NCI-H1694 treated with DMSO at 0.1 percent for 48 hours (cell line): ENCODE measurements around the gene RNF114.

ENCODE experiments used
- DNase-seq: peaks from one replicate; lab custom pipeline; 2025; lab: John Stamatoyannopoulos, UW

Gene RNF114

DNA sequence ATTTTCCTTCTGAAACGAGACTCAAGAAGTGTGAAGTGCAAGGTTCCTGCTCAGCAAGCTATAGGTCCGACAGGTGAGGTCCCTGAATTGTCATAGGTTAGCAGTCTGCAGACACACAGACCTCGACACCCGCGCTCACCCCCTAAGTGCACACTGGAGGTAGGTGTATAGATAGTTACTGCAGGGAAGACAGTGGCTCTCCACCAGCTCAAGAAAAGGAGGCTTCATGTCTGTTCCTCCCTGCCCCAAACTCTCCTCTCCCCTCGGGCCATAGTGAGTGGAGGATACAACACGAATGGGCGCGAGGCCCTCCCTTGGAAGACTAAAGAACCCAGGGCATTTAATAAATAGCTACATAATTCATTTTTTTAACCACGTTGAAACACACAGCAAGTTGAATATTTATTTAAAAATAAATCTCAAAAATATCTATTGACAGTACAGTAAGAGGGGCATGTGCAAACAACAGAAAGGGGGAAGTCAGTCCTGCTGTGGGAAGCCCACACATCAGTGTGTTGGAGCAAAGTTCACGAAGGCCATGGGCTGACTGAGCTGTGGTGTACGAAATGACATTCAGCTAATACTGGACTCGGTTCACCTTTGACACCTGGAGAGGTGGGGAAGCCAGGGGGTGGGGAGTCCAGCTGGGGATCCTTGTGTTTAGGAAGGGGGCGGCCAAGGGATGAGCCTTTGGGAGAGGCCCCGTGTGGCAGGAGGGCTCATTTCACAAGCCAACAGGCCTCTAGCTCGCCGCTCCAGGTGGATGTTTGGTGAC, 31.6 kb upstream of the RNF114 start:
- no peak for DNase-seq

DNA sequence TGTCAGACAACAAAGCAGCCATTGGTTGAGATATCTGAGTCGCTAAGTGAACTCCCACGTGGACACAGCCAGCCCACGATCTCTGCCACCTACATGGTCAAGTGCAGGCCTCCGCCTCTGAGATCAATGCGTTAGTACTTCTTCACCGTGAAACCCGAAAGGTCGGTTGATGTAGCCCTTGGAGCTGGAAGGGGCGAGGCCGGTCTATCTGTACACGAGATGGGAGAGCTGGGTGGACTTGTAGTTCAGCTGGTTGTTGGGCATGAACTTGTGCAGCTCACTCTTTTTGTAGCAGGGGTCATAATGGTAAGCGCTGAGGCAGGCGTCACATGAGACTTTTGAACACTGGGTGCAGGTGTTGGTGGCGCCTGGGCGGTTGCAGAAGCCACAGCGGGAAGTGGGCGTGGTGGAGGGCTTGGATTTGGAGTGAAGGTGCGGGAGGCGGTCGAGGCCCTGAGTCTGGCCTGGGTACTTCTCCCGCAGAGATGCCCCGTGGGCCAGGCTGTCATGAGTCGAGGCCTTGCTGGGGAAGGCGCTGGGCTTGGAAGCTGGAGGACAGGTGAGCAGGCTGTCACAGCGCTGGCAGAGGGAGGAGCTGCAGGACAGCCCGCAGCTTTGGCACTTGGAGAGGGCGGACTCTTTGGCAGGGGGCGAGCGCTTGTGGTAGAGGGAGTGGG, 30.6 kb upstream of the RNF114 start:
- no peak for DNase-seq

DNA sequence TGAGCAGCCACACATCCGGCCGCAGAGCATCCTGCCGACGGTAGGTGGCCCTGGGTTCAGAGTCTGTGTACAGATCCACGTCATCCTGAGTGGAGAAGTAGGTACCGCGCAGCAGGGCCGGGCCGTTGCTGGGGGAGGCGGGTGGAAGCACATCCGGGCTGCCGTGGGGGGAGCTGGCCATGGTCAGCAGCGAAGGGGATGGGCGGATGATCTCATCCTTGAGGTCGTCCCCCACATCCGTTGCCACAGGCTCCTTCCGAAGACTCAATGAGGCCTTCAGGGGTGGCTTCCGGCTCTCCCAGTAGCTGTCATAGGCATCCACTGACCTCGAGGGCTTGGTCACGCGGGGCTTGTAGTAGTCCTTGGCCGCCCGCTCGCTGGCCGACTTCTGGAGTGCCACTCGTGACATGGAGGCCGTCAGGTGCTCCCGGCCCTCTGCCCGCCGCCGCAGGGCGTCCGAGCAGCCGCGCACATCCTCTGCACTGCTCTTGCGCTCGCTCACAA, 30.0 kb upstream of the RNF114 start:
- no peak for DNase-seq

DNA sequence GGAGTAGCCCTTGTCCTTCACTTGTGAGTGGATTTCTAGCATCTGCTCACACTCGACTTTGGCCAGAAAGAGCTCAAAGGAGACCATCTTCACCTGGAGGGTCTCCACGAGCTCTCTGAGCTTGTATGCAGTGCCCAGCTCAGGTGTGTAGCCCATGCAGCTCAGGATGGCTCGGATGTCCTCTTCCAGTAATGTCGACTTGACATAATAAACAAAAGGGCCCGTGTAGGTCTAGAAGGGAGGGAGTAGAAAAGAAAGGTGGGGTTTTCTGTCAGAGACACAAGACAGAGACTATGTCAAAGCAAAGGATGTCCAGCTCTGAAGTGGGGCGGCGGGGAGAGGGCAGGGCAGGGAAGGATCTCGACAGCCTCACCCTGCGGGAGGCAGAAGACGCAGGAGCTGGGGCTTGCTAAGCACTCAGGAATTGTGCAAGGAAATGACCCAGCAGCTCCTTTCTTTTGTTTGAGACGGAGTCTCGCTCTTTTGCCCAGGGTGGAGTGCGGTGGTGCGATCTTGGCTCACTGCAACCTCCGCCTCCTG, 29.5 kb upstream of the RNF114 start:
- no peak for DNase-seq

DNA sequence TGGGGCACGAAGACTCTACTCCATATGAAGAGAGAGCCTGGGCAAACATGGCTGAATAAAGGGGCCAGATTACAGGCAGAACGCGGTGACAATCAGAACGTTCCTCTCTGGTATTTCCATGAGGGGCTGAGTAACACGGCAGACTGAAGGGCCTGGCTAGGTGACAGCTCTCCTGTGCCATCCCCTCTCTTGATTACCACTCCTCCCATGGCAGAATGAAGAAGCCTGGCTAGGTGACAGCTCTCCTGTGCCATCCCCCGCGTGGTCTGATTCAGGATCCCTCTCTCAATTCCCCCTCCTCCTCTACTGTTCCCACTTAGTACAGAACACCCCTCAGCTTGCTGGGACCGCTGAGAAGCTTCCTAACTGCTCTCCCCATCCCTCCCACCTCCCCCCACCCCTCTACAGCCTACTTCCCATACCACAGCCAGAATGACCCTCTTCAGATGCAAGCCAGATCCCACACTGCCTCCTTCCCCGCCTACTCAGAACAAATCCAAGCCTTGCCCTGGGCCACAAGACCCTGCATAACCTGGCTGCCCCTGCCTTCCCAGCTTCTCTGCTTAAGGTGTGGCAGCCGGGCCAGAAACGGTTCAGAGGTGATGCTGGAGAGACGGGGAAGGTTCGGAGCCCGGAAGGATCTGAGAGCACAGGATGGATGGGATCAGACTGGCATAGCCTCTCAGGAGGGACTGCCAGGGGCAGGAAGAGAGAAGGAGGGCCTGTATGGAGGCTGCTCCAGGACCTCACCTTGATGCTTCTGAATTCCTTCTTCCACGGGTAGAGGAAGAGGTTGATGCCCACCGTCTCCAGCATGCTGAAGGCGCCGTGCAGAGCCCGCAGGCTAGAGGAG, 28.6 kb upstream of the RNF114 start:
- DNase-seq: no peak

DNA sequence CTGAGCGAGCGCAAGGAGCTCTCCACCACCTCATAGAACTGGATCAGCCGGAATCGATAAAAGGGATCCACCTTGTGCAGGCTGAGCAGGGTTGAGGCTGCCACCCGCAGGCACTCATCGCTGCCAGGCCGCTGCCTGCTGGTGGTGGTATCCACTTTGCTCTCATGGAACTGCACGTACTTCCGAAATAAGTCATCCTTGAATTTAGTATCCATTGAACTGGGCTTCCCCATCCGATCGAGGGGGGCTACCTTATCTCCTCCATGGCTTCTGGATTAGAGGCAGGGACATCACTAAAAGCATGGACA, 28.0 kb upstream of the RNF114 start:
- DNase-seq: no peak

DNA sequence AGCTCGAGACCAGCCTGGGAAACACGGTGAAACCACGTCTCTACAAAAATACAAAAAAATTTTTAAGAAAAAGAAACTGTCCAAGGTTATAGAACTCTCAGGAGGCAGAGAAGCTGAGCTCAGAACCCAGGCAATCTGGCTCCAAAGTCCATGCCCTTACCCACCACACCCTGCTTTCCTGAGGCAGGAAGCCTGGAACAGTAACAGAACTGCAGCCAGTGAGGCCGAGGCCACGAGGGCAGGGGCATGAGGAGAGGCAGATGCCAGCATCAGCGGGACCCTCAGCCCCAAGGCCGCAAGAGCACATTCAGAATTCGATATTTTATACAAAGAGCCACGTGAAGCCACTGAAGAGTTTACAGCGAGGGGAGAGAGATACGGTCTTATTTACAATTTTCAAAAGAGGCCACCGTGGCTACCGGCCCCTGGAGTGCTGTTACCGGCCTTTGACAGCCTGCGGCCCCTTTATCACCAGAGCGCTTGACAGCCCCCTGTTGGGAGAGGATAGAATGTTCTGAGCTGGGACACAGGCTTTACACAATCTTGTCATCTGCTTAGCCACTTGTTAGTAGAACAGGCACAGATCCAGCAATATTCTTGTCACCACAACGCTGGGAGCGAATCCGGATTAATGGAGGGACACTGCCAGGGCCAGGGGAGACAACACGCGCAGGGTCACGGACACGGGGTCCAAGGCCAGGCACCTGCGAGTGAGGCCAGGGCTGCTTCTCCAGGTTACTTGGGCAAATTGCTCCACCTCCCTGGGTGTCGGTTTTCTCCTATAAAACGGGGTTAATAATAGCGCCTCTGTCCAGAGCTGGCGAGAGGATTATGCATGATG, 26.5 kb upstream of the RNF114 start:
- DNase-seq: no peak

DNA sequence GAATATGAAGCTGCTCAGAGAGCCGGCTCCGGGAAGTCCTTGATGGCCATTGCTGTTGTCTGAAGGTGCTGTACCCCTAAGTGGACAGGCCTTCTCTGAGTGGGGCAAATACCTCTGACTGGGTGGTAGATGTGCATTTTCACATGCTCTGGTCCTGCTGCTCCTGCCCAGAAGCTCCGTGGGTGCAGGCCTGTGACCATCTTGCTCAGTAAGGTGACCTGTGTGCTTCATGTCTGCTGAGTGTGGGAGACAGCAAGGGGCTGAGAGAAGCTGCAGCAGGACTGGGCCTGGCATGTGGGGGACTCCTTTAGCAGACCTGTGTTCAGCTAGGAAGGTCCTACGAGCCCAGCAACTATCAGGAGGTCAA, 25.9 kb upstream of the RNF114 start:
- no peak for DNase-seq

DNA sequence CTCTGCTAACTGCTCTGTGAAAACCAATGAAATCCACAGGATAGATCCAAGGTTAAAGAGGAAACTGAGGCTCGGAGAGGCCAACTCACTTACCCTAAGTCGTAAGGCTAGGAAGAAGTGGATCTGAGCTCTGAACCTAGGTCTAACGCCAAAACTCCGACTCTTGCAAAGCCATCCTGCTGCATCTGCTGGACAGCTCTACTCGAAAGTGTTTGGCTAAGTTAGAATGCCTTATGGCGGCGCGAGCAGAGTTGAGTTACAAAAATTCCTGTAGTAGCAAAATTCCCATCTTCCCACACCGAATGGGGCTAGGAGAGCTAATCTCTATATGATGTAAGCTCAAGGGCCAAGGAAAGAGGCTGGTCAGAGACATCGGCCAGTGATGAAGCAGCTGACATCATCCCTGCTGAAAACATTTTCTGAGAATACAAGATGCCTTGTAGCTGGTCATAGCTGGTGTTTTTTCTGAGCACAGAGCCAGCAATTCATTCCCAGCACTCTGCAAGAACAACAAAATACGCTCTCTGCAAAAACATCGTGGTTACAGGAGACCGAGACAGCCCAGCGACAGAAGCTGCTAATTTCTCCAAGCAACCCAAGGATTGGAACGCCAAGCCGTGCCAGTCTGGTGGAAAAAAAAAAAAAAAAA, 22.7 kb upstream of the RNF114 start:
- no peak for DNase-seq

DNA sequence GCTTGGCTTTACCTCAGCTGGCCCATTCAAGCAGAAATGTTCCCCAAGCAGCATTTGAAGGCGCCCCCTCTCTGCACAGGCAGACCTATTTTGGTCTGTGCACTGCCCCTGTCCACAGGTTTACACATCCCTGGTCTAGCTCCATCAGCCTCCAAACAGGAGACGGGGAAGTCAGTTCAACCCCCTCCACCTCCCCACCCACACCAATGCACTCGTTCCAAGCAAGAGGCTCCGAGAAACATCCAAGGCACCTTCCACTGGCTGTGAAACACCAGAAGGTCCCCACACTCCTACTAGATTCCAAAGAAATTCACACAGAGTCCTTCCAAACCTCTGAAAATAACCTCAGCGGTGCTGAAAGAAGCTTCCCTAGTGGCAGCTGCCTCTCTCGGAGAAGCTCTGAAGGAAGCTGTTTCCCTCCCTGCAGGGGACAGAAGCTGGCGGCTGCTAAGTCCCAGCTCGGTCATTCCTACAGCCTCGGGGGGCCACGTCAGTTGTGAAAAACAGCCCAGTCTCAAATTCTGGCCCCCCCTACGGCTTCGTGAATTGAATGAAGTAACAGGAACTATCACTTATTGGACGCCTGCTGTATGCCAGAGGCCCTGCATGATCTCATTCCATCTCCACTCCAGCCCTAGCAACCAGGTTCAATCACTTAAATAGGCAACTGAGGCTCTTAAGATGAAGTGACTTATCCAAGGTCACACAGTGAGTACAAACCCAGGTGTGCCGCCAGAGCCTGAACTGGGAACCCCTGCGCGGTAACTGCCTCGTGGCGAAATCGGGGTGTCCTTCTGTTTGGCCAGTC, 21.7 kb upstream of the RNF114 start:
- DNase-seq: no peak

DNA sequence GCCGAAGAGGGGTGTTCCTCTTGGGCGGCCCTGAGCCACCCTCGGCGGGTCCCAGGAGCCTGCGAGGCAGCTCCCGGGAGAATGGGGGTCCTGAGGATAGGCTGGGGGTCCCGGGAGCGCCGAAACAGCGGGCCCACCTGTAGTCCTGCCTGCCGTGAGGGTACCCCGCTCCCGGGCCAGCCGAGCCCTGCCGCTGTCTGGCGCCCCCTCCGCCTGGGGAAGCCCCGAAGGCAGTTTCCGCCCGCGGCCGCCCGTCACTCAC, 21.1 kb upstream of the RNF114 start:
- DNase-seq: no peak

DNA sequence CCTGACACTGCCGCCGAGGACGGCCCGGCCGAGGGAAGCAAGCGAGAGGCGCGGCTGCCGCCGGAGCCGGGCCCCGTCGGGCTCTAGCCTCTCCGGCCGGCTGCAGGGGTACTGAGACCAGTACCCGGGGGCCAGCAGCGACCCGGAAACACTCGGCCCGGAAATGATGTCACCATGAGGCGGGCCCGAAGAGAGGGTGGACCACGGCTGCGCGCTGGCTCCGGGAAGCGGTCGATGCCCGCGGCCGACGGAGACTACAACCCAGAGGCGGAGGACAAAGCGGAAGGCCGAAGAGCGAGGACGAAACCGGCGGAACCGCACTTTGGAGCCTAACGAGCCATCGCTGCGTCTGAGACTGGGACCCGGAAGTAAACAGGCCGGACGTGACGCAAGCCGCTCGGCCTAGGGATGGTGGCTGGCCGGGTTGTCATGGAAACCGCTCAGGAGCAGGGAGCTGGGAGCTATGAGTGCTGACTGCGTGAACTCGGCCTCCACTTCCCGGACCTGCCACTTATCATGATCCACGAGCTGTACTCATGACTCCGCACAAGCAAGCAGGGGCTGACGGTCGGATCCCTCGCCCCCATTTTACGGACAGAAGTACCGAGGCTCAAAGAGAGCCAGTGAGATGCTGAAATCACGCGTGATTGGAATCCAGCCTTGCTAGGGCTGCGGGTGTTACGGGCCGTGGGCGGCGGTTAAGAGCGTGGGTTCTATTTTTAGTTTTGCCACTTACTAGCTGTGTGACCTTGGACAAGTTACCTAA, 20.6 kb upstream of the RNF114 start, which contains the start of gene SPATA2:
TSS of gene SPATA2 (minus strand) at position 150 of the 766 bp plus-strand sequence. CDS start 7,039 bp downstream, outside the sequence.
- peak; percentile 77 for DNase-seq

DNA sequence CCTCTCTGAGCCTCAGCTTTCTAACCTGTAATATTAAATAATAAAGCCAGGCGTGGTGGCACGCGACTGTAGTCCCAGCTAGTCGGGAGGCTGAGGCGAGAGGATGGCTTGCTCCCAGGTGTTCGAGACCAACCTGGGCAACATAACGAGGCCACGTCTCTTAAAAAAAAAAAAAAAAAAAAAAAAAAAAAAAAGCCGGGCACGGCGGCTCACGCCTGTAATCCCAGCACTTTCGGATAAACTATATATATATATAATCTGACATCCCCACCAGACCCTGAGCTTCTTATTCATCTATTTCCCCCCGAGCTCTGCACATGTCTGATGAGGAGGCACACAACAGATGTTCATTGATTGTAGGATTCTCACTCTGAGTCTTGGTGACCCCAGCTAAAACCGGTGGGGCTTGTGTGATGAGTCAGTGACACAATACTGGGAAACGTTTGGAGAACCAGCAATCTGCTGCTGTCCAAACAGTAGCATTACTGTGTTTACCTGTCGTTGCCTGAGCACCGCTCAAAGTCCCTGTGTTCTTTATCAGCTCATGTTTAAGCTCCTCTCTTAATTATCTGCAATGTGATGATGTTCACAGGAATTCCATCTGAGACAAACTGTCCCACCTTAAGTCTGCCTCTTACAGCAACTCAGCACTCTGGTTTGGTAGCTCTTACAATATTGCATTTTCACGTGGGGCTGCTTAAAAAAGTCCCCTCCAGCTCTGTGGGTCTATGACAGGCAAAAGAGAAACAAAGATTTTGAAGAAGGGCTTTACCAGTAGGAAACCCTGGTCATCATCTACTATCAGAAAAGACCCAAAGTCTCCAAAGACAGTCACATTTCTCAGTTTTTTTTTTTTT, 19.8 kb upstream of the RNF114 start:
- DNase-seq: peak; percentile 27

DNA sequence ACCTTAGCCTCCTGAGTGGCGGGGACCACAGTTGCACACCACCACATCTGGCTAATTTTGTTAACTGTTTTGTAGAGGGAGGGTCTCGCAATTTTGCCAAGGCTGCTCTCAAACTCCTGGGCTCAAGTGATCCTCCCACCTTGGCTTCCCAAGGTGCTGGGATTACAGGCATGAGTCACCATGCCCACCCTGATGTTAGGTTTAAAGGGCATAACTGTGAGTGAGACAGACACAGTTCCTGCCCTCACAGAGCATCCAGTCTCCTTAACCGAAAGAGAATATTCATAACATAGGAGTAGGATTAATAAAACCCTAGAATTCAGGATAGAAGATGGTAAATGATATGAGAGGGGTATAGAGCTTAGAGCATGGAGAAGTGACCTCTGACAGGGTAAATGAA, 17.8 kb upstream of the RNF114 start:
- no peak for DNase-seq

DNA sequence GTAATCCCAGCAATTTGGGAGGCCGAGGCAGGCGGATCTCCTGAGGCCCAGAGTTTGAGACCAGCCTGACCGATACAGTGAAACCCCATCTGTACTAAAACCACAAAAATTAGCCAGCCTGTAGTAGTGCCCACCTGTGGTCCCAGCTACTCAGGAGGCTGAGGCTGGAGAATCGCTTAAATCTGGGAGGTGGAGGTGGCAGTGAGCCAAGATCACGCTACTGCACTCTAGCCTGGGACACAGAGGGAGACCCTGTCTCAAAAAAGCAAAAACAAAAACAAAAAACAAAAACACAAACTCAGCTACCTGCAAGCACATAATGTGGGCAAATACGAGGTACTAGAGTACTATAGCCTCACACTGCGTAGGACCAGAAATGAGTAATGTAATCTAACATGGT, 17.2 kb upstream of the RNF114 start:
- DNase-seq: no peak

DNA sequence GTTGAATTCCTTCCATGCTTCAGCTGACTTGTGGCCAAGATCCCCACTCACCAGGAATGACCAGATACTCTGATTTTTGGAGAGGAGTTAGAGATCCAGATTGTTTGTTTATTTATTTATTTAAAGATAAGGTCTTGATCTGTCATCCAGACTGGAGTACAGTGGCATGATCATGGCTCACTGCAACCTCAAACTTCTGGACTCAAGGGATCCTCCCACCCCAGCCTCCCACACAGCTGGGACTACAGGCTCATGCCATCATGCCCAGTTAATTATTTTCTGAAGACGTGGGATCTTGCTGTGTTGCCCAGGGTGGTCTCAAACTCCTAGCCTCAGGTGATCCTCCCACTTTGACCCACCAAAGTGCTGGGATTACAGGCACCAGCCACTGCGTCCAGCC, 16.7 kb upstream of the RNF114 start:
- DNase-seq: no peak

DNA sequence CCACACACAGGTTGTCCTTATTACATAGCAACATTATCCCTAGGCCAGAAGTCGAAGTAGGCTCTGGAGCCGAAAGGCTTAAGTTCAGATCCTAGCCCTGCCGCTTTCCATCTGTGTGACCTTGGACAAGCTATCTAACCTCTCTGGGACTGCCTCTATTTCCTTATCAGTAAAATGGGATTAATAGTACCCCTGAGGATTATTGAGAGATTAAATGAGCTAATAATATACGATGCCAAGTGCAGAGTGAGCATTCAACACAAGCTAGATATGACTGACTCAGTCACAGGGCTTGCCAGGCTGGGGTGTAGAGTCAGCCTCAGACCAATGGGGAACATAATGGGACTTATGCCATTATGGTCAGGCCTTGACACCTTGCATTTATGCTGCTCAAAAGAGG, 11.9 kb upstream of the RNF114 start:
- DNase-seq: no peak

DNA sequence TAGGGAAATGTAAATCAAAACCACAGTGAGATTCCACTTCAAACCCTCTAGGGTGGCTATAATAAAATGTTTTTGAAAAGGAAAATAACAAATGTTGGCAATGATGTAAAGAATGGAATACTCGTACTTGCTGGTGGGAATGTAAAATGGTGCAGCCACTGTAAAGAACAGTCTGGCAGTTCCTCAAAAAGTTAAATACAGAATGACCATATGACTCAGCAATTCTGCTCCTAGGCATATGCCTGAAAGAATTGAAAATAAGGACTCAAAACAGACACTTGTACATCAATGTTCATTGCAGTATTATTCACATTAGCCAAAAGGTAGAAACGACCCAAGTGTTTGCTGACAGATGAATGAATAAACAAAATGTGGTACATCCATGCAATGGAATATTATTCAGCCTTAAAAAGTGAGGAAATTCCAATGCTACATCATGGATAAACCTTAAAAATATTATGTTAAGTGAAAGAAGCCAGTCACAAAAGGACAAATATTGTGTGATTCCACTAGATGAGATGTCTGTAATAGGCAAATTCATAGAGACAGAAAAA, 10.2 kb upstream of the RNF114 start:
- DNase-seq: no peak
